NB4 (cell line): ENCODE data around the gene S100A14.
"Not testable (repeated sequence)": the region's sequence is repeated elsewhere in the genome, so short reads cannot be mapped to it uniquely, and the experiment has no call there.

ENCODE experiments used
- CTCF ChIP-seq: IDR thresholded peaks from one replicate; pipeline ENCODE4 v1.5.1; 2012; ENCODE audit warnings: low read depth, low read length
- MAX ChIP-seq: IDR thresholded peaks from 2 replicates; pipeline ENCODE4 v1.6.1; 2011; ENCODE audit warnings: low read depth, low read length
- MYC ChIP-seq: IDR thresholded peaks from 2 replicates; pipeline ENCODE4 v1.6.1; 2011; ENCODE audit warnings: low read depth, low read length
- POLR2A ChIP-seq: IDR thresholded peaks from 2 replicates; pipeline ENCODE4 v1.6.1; 2011; ENCODE audit warnings: mild to moderate bottlenecking; ENCODE audit not compliant: insufficient read length; ENCODE audit errors: extremely low read depth

GRCh38 chr1:153588033-153588432 is 28.1 kb downstream of the S100A14 start:
- not testable (repeated sequence) for TF ChIP-seq POLR2A, CTCF, MYC, MAX
